Loucy (cell line): ENCODE results near the gene PACRG.

Source experiments
- H2AFZ ChIP-seq: fragments of 200-600 bp; sonication (generic); 2 replicates; pipeline ENCODE4 v1.6.0; 2016; ENCODE audit warnings: antibody characterized with exemption, mild to moderate bottlenecking, low read length, moderate library complexity
- H3F3A ChIP-seq: fragments of 200-600 bp; 2 replicates; pipeline ENCODE4 v1.6.0; 2016; ENCODE audit warnings: antibody characterized with exemption, low read depth, mild to moderate bottlenecking
- H3K27me3 ChIP-seq: fragments of 200-600 bp; sonication (generic); 2 replicates; pipeline ENCODE4 v1.6.1; 2014; ENCODE audit warnings: low read length, mild to moderate bottlenecking; ENCODE audit not compliant: insufficient read depth, poor library complexity, severe bottlenecking
- H3K36me3 ChIP-seq: fragments of 200-600 bp; sonication (generic); 2 replicates; pipeline ENCODE4 v1.6.1; 2016; ENCODE audit warnings: low read length; ENCODE audit not compliant: insufficient read depth
- H3K4me1 ChIP-seq: fragments of 200-600 bp; sonication (generic); 2 replicates; pipeline ENCODE4 v1.5.1; 2014; ENCODE audit warnings: low read length, mild to moderate bottlenecking; ENCODE audit not compliant: insufficient read depth, poor library complexity, severe bottlenecking
- H3K4me2 ChIP-seq: fragments of 200-600 bp; sonication (generic); 2 replicates; pipeline ENCODE4 v1.6.0; 2014; ENCODE audit warnings: antibody characterized with exemption, low read length, low read depth, mild to moderate bottlenecking; ENCODE audit not compliant: poor library complexity, severe bottlenecking
- H3K4me3 ChIP-seq: fragments of 200-600 bp; sonication (generic); 2 replicates; pipeline ENCODE4 v1.5.1; 2014; ENCODE audit warnings: low read length, mild to moderate bottlenecking, mixed read lengths; ENCODE audit not compliant: poor library complexity, severe bottlenecking
- H3K79me2 ChIP-seq: fragments of 200-600 bp; sonication (generic); 2 replicates; pipeline ENCODE4 v1.6.1; 2014; ENCODE audit warnings: low read length; ENCODE audit not compliant: insufficient read depth
- H3K9ac ChIP-seq: fragments of 200-600 bp; sonication (generic); 2 replicates; pipeline ENCODE4 v1.6.0; 2014; ENCODE audit warnings: mild to moderate bottlenecking, low read depth, low read length, moderate library complexity; ENCODE audit not compliant: poor library complexity, severe bottlenecking
- H3K9me2 ChIP-seq: fragments of 200-600 bp; sonication (generic); replicated peaks from 2 replicates; pipeline ENCODE4 v1.6.1; 2016; ENCODE audit warnings: low read depth, low read length, mixed read lengths
- H3K9me3 ChIP-seq: fragments of 200-600 bp; sonication (generic); 2 replicates; pipeline ENCODE4 v1.6.1; 2014; ENCODE audit warnings: mild to moderate bottlenecking, antibody characterized with exemption, low read length, low read depth; ENCODE audit not compliant: insufficient read depth
- H4K20me1 ChIP-seq: fragments of 200-600 bp; sonication (generic); 2 replicates; pipeline ENCODE4 v1.6.0; 2014; ENCODE audit warnings: antibody characterized with exemption, low read length, mild to moderate bottlenecking; ENCODE audit not compliant: insufficient read depth, poor library complexity, severe bottlenecking
- CTCF ChIP-seq: fragments of 200-600 bp; sonication (generic); conservative IDR thresholded peaks from 2 replicates; pipeline ENCODE4 v1.5.1; 2014; ENCODE audit warnings: mild to moderate bottlenecking, antibody characterized with exemption, low read length
- EZH2phosphoT487 ChIP-seq: fragments of 200-600 bp; IDR thresholded peaks from 2 replicates; pipeline ENCODE4 v1.6.1; 2018; ENCODE audit warnings: antibody characterized with exemption, mild to moderate bottlenecking, moderate library complexity, borderline replicate concordance

Gene PACRG

GRCh38 chr6:162722633-162723032 is 5.1 kb upstream of the PACRG start:
- Histone ChIP-seq H3K9ac (no peak overlapping the region), H3K79me2 (no peaks in the 10 kb centered on the region), H3K4me3 (no peak overlapping the region), H3F3A (no peaks in the 10 kb centered on the region), H3K36me3 (no peaks in the 10 kb centered on the region), H3K9me2 (no peaks in the 10 kb centered on the region), H3K4me1 (no peaks in the 10 kb centered on the region), H4K20me1 (no peaks in the 10 kb centered on the region), H3K4me2 (no peak overlapping the region), H3K9me3 (no peaks in the 10 kb centered on the region), H2AFZ (no peak overlapping the region), H3K27me3 (no peaks in the 10 kb centered on the region)
- TF ChIP-seq EZH2phosphoT487 (no peak), CTCF (no peak)

- Histone ChIP-seq H2AFZ (no peak overlapping the region), H3K27me3 (no peaks in the 10 kb centered on the region), H3K79me2 (no peaks in the 10 kb centered on the region), H3K9ac (no peak overlapping the region), H4K20me1 (no peaks in the 10 kb centered on the region), H3K4me2 (no peak overlapping the region), H3K4me3 (no peak overlapping the region), H3K36me3 (no peaks in the 10 kb centered on the region), H3F3A (no peaks in the 10 kb centered on the region), H3K9me3 (no peaks in the 10 kb centered on the region), H3K9me2 (no peaks in the 10 kb centered on the region), H3K4me1 (no peaks in the 10 kb centered on the region)
- TF ChIP-seq EZH2phosphoT487 (no peak), CTCF (no peak)
Observed at GRCh38 chr6:162726947-162727321, 840 bp upstream of the PACRG start.

- Histone ChIP-seq H4K20me1 (no peaks in the 10 kb centered on the region), H3F3A (no peaks in the 10 kb centered on the region), H3K79me2 (no peaks in the 10 kb centered on the region), H2AFZ (no peak overlapping the region), H3K27me3 (no peaks in the 10 kb centered on the region), H3K36me3 (no peaks in the 10 kb centered on the region), H3K9me2 (no peaks in the 10 kb centered on the region), H3K4me2 (no peak overlapping the region), H3K4me1 (no peaks in the 10 kb centered on the region), H3K9me3 (no peaks in the 10 kb centered on the region), H3K4me3 (no peak overlapping the region), H3K9ac (no peak overlapping the region)
- no peak for TF ChIP-seq EZH2phosphoT487
- no peak for TF ChIP-seq CTCF
Observed at GRCh38 chr6:162728197-162728596, 423 bp downstream of the PACRG start.
